MCF 10A (cell line): ENCODE results near the gene BORCS6. TPM values are rescaled to one million over a fixed set of nuclear protein-coding genes. Genes with fewer than 3 reads are reported as not detected.

Experiments
- BruUV-seq: library from RNA; stranded (reverse); fragments of 400-500 nt; replicated peaks from 2 replicates; lab custom pipeline; 2021; lab: Mats Ljungman, UMichigan
- CTCF ChIA-PET: fragments of 300-600 bp; sonication (Branson Sonifier 250); formaldehyde crosslinking; extraction: SDS; loops from one replicate; lab custom pipeline; 2021; ENCODE audit warnings: antibody characterized with exemption, inconsistent platforms; lab: Yijun Ruan, JAX
- POLR2A ChIA-PET: fragments of 300-600, 350-650 bp; sonication (Branson Sonifier 250); formaldehyde crosslinking; extraction: SDS; loops from one replicate; lab custom pipeline; 2020; ENCODE audit warnings: antibody characterized with exemption, inconsistent platforms; lab: Yijun Ruan, JAX
- DNase-seq: peaks from one replicate; pipeline ENCODE4 v3.0.0-alpha.2; 2018; ENCODE audit not compliant: unreplicated experiment
- H3K27ac Mint-ChIP-seq: one replicate; pipeline ENCODE4 v1.8.0; 2022; ENCODE audit warnings: mild to moderate bottlenecking, low read depth, mixed read lengths; ENCODE audit not compliant: unreplicated experiment
- H3K27me3 Mint-ChIP-seq: one replicate; pipeline ENCODE4 v1.8.0; 2022; ENCODE audit warnings: mixed read lengths; ENCODE audit not compliant: insufficient read depth, unreplicated experiment
- H3K36me3 Mint-ChIP-seq: one replicate; pipeline ENCODE4 v1.8.0; 2022; ENCODE audit warnings: mild to moderate bottlenecking, moderate library complexity, mixed read lengths; ENCODE audit not compliant: insufficient read depth, unreplicated experiment
- H3K4me1 Mint-ChIP-seq: one replicate; pipeline ENCODE4 v1.8.0; 2022; ENCODE audit warnings: mixed read lengths; ENCODE audit not compliant: insufficient read depth, unreplicated experiment
- H3K4me3 Mint-ChIP-seq: one replicate; pipeline ENCODE4 v1.8.0; 2022; ENCODE audit warnings: mild to moderate bottlenecking, moderate library complexity, mixed read lengths; ENCODE audit not compliant: unreplicated experiment
- H3K9me3 Mint-ChIP-seq: one replicate; pipeline ENCODE4 v1.8.0; 2022; ENCODE audit warnings: mixed read lengths; ENCODE audit not compliant: unreplicated experiment
- intact Hi-C: fragments of 100-400 bp; cut with micrococcal nuclease; formaldehyde crosslinking; loops from 2 replicates; pipeline ENCODE4 v1.14.1; 2022
- total RNA-seq: library from RNA; stranded (reverse); gene quantifications from 2 replicates; pipeline ENCODE4 v1.2.3, GENCODE V29; 2022
- TF ChIP-seq, protein P1 (sequence below): fragments of 200-600 bp; IDR thresholded peaks from one replicate; pipeline ENCODE4 v1.8.0; 2022; ENCODE audit warnings: antibody characterized with exemption, mild to moderate bottlenecking; ENCODE audit not compliant: unreplicated experiment

The BORCS6 gene
- total RNA-seq, 1 experiment from 2014 or later: 4.4 TPM

DNA sequence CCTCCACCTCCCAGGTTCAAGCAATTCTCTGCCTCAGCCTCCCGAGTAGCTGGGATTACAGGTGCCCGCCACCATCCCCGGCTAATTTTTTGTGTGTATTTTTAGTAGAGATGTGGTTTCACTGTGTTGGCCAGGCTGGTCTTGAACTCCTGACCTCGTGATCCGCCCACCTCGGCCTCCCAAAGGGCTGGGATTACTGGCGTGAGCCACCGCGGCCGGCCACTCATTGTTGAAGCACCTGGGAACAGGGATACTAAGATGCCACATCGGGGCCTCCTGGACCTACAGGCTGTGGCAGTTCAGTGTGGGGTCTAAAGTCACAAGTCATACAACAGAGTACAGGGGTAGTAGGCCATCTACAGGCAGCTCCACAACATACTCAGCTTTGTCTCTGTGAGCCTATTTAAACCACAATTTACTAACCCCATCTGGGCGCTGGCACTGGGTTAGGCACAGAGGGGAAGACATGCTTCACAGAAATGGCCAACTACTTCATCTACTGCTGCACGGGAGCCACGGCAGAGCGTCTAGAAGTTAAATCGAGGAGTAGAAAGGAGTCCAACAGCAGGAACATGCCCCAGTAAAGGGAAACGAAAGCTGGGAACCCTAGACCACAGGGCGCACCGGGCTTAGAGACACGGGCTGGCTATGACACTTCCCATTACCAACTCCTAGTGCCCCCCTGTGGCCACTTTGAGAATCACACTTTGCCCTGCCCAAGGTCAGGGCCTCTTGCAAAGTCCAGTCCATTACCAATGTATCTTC is 31.5 kb downstream of the BORCS6 start:
- CTCF ChIA-PET: interaction anchor here (0.6 to 8.7 kb wide), 18 partner anchors 9 to 912 kb away, joined by 3 to 59 read pairs (median 4); partner anchors contain the start of genes HES7 and KRABD2
- intact Hi-C loops: loop anchor here (1.0 kb wide), 1 partner anchor 36 kb away; no protein-coding TSS in a partner anchor
- POLR2A ChIA-PET: interaction anchor here (0.6 to 16.5 kb wide), 11 partner anchors 9 to 106 kb away, joined by 3 to 429 read pairs (median 9); partner anchors contain the start of genes ALOXE3, BORCS6, HES7 and TMEM107
- TF ChIP-seq, protein P1, sequence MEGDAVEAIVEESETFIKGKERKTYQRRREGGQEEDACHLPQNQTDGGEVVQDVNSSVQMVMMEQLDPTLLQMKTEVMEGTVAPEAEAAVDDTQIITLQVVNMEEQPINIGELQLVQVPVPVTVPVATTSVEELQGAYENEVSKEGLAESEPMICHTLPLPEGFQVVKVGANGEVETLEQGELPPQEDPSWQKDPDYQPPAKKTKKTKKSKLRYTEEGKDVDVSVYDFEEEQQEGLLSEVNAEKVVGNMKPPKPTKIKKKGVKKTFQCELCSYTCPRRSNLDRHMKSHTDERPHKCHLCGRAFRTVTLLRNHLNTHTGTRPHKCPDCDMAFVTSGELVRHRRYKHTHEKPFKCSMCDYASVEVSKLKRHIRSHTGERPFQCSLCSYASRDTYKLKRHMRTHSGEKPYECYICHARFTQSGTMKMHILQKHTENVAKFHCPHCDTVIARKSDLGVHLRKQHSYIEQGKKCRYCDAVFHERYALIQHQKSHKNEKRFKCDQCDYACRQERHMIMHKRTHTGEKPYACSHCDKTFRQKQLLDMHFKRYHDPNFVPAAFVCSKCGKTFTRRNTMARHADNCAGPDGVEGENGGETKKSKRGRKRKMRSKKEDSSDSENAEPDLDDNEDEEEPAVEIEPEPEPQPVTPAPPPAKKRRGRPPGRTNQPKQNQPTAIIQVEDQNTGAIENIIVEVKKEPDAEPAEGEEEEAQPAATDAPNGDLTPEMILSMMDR: peak; percentile 89
- Mint-ChIP-seq H3K27ac (peak overlapping the region; percentile 24), H3K27me3 (no peaks in the 10 kb centered on the region), H3K4me3 (peak overlapping the region; percentile 21), H3K4me1 (peaks cover 41% of the 10 kb centered on the region), H3K9me3 (no peaks in the 10 kb centered on the region), H3K36me3 (peaks cover 26% of the 10 kb centered on the region)
- no TSS peak for BruUV-seq
- DNase-seq: peak; percentile 91

DNA sequence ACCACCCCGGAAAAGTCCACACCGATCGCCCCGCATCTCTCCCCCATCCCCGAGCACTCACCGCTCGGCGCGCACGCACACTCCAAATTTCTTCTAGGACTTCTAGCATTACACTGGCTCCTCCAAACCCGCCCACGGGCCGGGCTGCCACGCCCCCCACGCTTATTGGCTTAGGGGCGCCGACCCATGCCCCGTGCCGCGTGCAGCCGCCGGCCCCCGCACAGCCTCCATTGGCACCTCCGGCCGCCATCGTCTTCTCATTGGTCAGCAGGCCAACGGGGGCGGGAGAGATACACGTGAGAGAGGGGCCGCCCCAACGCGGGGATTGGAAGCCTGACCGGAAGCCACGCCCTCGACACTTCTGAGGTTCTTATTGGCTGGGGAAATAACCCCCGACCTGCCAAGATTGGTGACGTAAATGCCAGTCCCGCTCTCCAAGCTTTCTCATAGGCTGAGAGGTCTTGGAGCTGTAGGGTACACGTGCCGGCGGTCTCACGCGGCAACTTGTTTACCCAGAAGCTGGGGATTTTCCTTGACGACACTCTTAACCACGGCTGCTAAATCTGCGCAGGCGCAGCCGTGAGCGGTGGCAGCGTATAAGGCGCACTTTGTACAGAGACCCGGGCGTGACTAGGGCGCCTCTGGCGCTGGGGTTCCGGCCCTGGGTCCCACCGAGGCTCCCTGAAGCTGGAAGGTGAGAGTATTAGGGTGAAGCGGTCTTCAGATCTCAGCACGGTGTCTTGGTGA is 33.6 kb downstream of the BORCS6 start:
- intact Hi-C loops: loop anchor here (1.0 kb wide), 1 partner anchor 17 kb away; no protein-coding TSS in a partner anchor
- Mint-ChIP-seq H3K27ac (no peak overlapping the region), H3K4me3 (no peak overlapping the region), H3K27me3 (no peaks in the 10 kb centered on the region), H3K36me3 (peaks cover 20% of the 10 kb centered on the region), H3K4me1 (peaks cover 38% of the 10 kb centered on the region), H3K9me3 (no peaks in the 10 kb centered on the region)
- DNase-seq: peak; percentile 100
- no TSS peak for BruUV-seq
- CTCF ChIA-PET: interaction anchor here (0.6 to 8.7 kb wide), 6 partner anchors 17 to 66 kb away, joined by 3 to 59 read pairs (median 5); partner anchors contain the start of gene ALOXE3
- POLR2A ChIA-PET: interaction anchor here (0.5 to 16.5 kb wide), 43 partner anchors 8 to 914 kb away, joined by 3 to 429 read pairs (median 5); partner anchors contain the start of genes ALOXE3, AURKB, BORCS6 and CNTROB
- TF ChIP-seq, protein P1: no peak

DNA sequence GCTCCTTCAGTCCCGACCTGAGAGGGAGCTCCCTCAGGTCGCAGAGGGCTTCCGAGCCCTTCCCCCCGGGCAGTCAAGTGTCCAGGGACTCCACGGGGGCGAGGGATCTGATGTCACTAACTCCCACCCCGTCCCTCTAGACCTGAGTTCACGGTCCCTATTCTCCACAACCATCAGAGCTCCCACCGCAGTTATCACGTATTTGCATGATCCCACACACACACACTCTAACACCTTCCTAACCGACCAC is 34.1 kb downstream of the BORCS6 start:
- DNase-seq: no peak
- H3K36me3 Mint-ChIP-seq: peaks cover 17% of the 10 kb centered on the region
- intact Hi-C loops: loop anchor here (1.0 to 2.0 kb wide), 2 partner anchors 17 to 31 kb away; no protein-coding TSS in a partner anchor
- no peak overlapping the region for H3K4me3 Mint-ChIP-seq
- ChIA-PET POLR2A (interaction anchor here (0.6 to 16.5 kb wide), 27 partner anchors 8 to 679 kb away, joined by 3 to 429 read pairs (median 9); partner anchors contain the start of genes ALOXE3, AURKB, BORCS6 and CNTROB), CTCF (interaction anchor here (0.6 to 8.7 kb wide), 5 partner anchors 14 to 55 kb away, joined by 3 to 59 read pairs (median 3); partner anchors contain the start of gene ALOXE3)
- no peaks in the 10 kb centered on the region for H3K27me3 Mint-ChIP-seq
- TF ChIP-seq, protein P1: no peak
- H3K9me3 Mint-ChIP-seq: no peaks in the 10 kb centered on the region
- peaks cover 33% of the 10 kb centered on the region for H3K4me1 Mint-ChIP-seq
- H3K27ac Mint-ChIP-seq: no peak overlapping the region
- TSS peak; percentile 43 for BruUV-seq
